OCI-LY1 (cell line): ENCODE measurements around the gene SLC9A7.

Experiments
- EZH2 ChIP-seq: fragments of 200-600 bp; sonication (generic), shearing (Covaris generic); IDR thresholded peaks from 2 replicates; pipeline ENCODE4 v1.8.0; 2017; ENCODE audit warnings: borderline replicate concordance, mixed run types, mild to moderate bottlenecking, antibody characterized with exemption, low read length, moderate library complexity, mixed read lengths
- TF ChIP-seq, protein P1 (sequence below): fragments of 200-600 bp; sonication (generic), shearing (Covaris generic); IDR thresholded peaks from 2 replicates; pipeline ENCODE4 v1.5.1; 2017; ENCODE audit warnings: mild to moderate bottlenecking, antibody characterized with exemption, low read length, moderate library complexity, mixed read lengths

DNA sequence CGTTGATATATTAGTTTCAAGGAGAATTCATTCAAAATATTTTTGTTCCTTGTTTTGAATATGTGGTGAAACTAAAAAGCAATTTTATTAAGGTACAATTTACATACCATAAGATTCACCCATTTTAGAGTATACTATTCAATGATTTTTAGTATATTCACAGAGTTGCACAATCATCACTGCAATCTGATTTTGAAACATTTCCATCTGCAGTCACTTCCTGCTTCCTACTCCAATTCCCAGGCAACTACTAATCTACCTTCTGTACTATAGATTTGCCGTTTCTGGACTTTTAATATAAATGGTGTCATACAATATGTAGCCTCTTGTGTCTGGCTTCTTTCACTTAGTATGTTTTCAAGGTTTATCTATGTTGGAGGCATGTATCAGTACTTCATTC, 71.3 kb downstream of the SLC9A7 start:
- TF ChIP-seq, protein P1, sequence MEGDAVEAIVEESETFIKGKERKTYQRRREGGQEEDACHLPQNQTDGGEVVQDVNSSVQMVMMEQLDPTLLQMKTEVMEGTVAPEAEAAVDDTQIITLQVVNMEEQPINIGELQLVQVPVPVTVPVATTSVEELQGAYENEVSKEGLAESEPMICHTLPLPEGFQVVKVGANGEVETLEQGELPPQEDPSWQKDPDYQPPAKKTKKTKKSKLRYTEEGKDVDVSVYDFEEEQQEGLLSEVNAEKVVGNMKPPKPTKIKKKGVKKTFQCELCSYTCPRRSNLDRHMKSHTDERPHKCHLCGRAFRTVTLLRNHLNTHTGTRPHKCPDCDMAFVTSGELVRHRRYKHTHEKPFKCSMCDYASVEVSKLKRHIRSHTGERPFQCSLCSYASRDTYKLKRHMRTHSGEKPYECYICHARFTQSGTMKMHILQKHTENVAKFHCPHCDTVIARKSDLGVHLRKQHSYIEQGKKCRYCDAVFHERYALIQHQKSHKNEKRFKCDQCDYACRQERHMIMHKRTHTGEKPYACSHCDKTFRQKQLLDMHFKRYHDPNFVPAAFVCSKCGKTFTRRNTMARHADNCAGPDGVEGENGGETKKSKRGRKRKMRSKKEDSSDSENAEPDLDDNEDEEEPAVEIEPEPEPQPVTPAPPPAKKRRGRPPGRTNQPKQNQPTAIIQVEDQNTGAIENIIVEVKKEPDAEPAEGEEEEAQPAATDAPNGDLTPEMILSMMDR, result no peak
- no peak for TF ChIP-seq EZH2
